WI38 (cell line): ENCODE results near the gene HVCN1.

Experiments used
- H3K4me3 ChIP-seq: 2 replicates; pipeline ENCODE4 v1.5.1; 2011; ENCODE audit warnings: low read depth, mild to moderate bottlenecking, control low read depth, low read length
- TF ChIP-seq, protein P1 (sequence below): IDR thresholded peaks from 2 replicates; pipeline ENCODE4 v1.5.1; 2012; ENCODE audit warnings: low read depth, mild to moderate bottlenecking, control low read depth, low read length

HVCN1 gene

DNA sequence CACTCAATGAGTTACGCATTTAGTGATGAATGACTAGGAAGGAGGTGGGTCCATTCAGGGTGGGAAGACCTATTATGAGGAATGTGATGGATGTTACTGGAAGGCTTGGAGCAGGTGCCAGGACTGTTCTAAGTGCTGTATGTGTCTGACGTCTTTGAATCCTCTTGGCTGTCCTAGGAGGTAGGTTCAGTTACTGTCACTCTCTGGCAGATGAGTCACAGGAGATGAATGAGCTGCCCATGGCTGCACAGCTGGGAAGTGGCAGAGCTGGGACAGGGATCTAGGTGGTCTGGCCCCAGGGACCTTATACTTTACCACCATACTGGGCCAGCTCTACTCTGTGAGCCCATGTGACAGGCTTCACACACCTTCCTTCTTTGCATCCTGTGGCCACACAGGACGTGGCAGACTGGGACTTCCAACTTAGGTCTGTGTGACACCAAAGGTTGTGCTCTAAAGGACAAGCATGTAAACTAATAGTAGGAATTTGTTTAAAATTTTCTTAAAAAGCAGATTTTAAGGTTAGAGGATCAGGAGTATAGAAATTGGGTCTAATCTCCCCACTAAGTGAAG, 51.0 kb downstream of the HVCN1 start:
- H3K4me3 ChIP-seq = no peak overlapping the region
- TF ChIP-seq, protein P1, sequence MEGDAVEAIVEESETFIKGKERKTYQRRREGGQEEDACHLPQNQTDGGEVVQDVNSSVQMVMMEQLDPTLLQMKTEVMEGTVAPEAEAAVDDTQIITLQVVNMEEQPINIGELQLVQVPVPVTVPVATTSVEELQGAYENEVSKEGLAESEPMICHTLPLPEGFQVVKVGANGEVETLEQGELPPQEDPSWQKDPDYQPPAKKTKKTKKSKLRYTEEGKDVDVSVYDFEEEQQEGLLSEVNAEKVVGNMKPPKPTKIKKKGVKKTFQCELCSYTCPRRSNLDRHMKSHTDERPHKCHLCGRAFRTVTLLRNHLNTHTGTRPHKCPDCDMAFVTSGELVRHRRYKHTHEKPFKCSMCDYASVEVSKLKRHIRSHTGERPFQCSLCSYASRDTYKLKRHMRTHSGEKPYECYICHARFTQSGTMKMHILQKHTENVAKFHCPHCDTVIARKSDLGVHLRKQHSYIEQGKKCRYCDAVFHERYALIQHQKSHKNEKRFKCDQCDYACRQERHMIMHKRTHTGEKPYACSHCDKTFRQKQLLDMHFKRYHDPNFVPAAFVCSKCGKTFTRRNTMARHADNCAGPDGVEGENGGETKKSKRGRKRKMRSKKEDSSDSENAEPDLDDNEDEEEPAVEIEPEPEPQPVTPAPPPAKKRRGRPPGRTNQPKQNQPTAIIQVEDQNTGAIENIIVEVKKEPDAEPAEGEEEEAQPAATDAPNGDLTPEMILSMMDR = no peak

DNA sequence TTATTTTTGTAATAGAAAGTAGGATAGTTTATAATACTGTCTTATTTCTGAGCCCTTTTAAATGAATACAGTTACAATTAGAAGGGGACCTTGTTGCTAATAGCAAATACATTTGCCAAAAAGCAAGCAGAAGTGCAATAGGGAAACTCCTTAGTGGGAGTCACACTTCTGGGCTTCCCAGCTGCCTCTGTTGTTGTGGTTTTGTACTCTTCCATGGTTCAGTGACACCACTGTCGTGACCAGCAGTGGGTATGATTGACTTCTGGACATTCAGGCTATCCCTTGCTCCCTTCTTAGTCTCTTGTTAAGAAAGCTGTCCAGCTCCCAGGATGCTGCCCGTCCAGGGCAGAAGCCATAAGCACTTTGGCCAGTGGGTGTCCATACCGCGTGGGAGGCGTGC, 52.4 kb downstream of the HVCN1 start:
- TF ChIP-seq, protein P1 = no peak
- no peak overlapping the region for H3K4me3 ChIP-seq

- no peak overlapping the region for H3K4me3 ChIP-seq
- TF ChIP-seq, protein P1 = no peak
These were observed 53.9 kb downstream of the HVCN1 start for GRCh38 chr12:110635055-110635454.

DNA sequence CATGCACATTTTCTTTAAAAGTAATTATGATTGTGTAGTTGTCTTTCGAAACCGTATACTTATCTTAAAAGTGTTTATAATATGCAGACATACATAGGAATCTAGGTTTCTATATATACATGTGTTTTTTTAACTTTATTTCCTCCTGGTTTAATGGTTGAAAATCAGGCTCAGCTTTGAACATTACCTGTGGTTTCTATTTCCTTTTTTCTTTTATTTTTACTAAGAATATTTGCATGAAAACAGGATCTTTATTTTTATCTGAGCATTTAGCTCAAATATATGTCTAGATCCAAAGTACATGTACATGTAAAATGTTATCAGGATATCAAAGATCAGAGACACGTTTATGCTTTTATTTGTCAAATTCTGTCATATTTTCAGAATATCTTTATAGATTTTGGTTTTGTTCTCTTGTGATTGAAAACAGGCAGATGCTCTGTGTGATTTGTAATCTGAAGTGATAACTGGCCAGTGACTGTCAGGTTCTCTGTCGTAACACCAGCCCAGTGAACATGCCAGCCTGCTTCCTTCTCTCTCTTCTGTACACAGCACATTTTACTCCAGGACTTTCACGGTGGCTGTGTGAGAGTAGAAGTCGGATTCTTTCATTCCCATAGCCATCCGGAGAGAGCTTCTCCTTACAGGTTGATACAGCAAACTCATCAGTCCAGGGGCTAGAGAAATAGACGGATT, 61.3 kb downstream of the HVCN1 start:
- no peak overlapping the region for H3K4me3 ChIP-seq
- TF ChIP-seq, protein P1 = no peak

GRCh38 chr12:110622582-110622981, 66.3 kb downstream of the HVCN1 start:
- TF ChIP-seq, protein P1 = no peak
- no peak overlapping the region for H3K4me3 ChIP-seq

- TF ChIP-seq, protein P1 = no peak
- no peak overlapping the region for H3K4me3 ChIP-seq
These were observed 69.4 kb downstream of the HVCN1 start for GRCh38 chr12:110619534-110619953.

- H3K4me3 ChIP-seq = no peak overlapping the region
- TF ChIP-seq, protein P1 = no peak
These were observed 72.3 kb downstream of the HVCN1 start for GRCh38 chr12:110616471-110617115.
